Medulla oblongata (tissue), 1 donor: ENCODE measurements around the gene SPIN2A.
"Not testable (repeated sequence)": the region's sequence is repeated elsewhere in the genome, so short reads cannot be mapped to it uniquely, and the experiment has no call there.

Experiments used
- DNase-seq: peaks from one replicate; pipeline ENCODE4 v3.0.0-alpha.2; 2015; ENCODE audit errors: extremely low spot score

Gene SPIN2A

GRCh38 chrX:57137073-57137472 is at the start of gene SPIN2A:
SPIN2A (minus strand) TSS chrX:57137397; CDS start chrX:57136597, 800 bp downstream.
- DNase-seq: not testable (repeated sequence)

GRCh38 chrX:57178605-57179004 is 41.4 kb upstream of the SPIN2A start:
- DNase-seq: no peak

GRCh38 chrX:57177070-57177469 is 39.9 kb upstream of the SPIN2A start:
- no peak for DNase-seq

- DNase-seq: peak; percentile 9
These were observed 35.3 kb upstream of the SPIN2A start for GRCh38 chrX:57172544-57172943.

GRCh38 chrX:57156397-57157049 is 19.3 kb upstream of the SPIN2A start:
- DNase-seq: peak; percentile 38

GRCh38 chrX:57155171-57155570 is 18.0 kb upstream of the SPIN2A start:
- no peak for DNase-seq

GRCh38 chrX:57152222-57152621 is 15.0 kb upstream of the SPIN2A start:
- DNase-seq: not testable (repeated sequence)

GRCh38 chrX:57138674-57139073 is 1.5 kb upstream of the SPIN2A start:
- no peak for DNase-seq

- DNase-seq: no peak
These were observed 304 bp upstream of the SPIN2A start for GRCh38 chrX:57137501-57137900.

- not testable (repeated sequence) for DNase-seq
These were observed 608 bp downstream of the SPIN2A start for GRCh38 chrX:57136589-57136988.

GRCh38 chrX:57135287-57135686 is 1.9 kb downstream of the SPIN2A start:
- no peak for DNase-seq

GRCh38 chrX:57134702-57135101 is 2.5 kb downstream of the SPIN2A start:
- DNase-seq: no peak

- DNase-seq: no peak
These were observed 3.5 kb downstream of the SPIN2A start for GRCh38 chrX:57133706-57134105.

- DNase-seq: not testable (repeated sequence)
These were observed 3.9 kb downstream of the SPIN2A start for GRCh38 chrX:57133284-57133683.

GRCh38 chrX:57132046-57132445 is 5.2 kb downstream of the SPIN2A start:
- DNase-seq: no peak

- DNase-seq: no peak
These were observed 15.4 kb downstream of the SPIN2A start for GRCh38 chrX:57121816-57122215.

- DNase-seq: peak; percentile 69
These were observed 15.9 kb downstream of the SPIN2A start, which contains the start of gene SPIN2B for GRCh38 chrX:57121162-57121755. SPIN2B (minus strand) TSS chrX:57121548.

GRCh38 chrX:57120619-57121161 is 16.5 kb downstream of the SPIN2A start:
- DNase-seq: not testable (repeated sequence)

- peak; percentile 6 for DNase-seq
These were observed 17.8 kb downstream of the SPIN2A start for GRCh38 chrX:57119416-57119815.

GRCh38 chrX:57117566-57117965 is 19.6 kb downstream of the SPIN2A start:
- DNase-seq: not testable (repeated sequence)

- DNase-seq: no peak
These were observed 32.2 kb downstream of the SPIN2A start for GRCh38 chrX:57104921-57105398.

- DNase-seq: no peak
These were observed 32.8 kb downstream of the SPIN2A start for GRCh38 chrX:57104406-57104805.

GRCh38 chrX:57103489-57103888 is 33.7 kb downstream of the SPIN2A start:
- DNase-seq: no peak
